ENCODE results near the gene MYZAP. TPM values are rescaled to one million over a fixed set of nuclear protein-coding genes. Genes with fewer than 3 reads are reported as not detected.
A peak's percentile ranks its signal among the peaks of the same experiment; 100 is the strongest.

Gene MYZAP
- total RNA-seq, 1 experiment from 2014 or later: 0.63 TPM

DNA sequence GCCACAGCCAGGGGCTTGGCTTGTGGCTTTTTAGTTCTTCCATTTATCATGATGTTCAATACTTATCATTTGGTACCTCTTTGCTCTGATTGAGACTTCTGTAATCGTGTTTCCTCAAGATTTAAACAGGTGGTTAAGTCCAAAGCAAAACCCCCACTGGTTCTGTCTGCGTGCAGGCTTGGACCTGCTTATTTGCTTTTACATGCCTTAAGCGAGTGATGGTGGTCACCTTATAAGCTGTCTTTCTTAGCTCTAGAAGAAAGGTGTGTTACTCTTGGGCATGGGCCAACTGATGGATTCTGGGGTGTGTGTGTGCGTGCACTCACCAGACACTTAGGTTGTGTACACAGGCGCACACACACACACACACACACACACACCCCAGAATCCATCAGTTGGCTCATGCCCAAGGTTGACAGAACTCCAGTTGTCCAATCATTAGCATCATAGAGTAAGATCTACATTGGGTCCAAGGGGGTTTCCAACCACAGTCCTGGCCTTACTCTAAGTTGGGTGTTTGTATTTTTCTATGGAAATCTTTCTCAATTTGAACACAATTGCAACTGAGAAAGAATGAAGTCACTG is 1.2 kb downstream of the MYZAP start:
- no peak overlapping the region for H2BK15ac ChIP-seq (ENCODE audit: low read depth, low read length)
- Mint-ChIP-seq H3K27ac (no peak overlapping the region; a peak in 1 of 7 replicates), H3K27me3 (ENCODE audit: low read depth) (peaks cover 53% of the 10 kb centered on the region), H3K36me3 (ENCODE audit: insufficient read depth in 1 of 3, low read depth in 3 of 3) (no peaks in the 10 kb centered on the region), H3K4me3 (peak overlapping the region; percentile 53 to 69), H3K9me3 (no peaks in the 10 kb centered on the region), H3K4me1 (peaks cover 10 to 12% of the 10 kb centered on the region in 2 experiments)
- H3K23me2 ChIP-seq (ENCODE audit: insufficient read length, low read depth, low read length, poor library complexity, severe bottlenecking): peaks cover 3% of the 10 kb centered on the region
- H3K79me2 ChIP-seq (ENCODE audit: insufficient read depth, low read length): no peaks in the 10 kb centered on the region
- no peaks in the 10 kb centered on the region for H4K20me1 ChIP-seq (ENCODE audit: control insufficient read depth, insufficient read depth, insufficient read length)
- no peak overlapping the region for H2BK5ac ChIP-seq (ENCODE audit: insufficient read length, low read length)
- no peak overlapping the region for H3K23ac ChIP-seq (ENCODE audit: insufficient read length, low read depth, low read length)
- no peak overlapping the region for H2AK5ac ChIP-seq (ENCODE audit: insufficient read length, low read length)
- no peak overlapping the region for H3K14ac ChIP-seq (ENCODE audit: insufficient read depth, low read length)
- no peaks in the 10 kb centered on the region for H3K9me3 ChIP-seq (ENCODE audit: control insufficient read depth, low read depth, low read length)
- H3K4me2 ChIP-seq (ENCODE audit: insufficient read depth, insufficient read length, low read length): no peak overlapping the region
- TF ChIP-seq, protein P1, sequence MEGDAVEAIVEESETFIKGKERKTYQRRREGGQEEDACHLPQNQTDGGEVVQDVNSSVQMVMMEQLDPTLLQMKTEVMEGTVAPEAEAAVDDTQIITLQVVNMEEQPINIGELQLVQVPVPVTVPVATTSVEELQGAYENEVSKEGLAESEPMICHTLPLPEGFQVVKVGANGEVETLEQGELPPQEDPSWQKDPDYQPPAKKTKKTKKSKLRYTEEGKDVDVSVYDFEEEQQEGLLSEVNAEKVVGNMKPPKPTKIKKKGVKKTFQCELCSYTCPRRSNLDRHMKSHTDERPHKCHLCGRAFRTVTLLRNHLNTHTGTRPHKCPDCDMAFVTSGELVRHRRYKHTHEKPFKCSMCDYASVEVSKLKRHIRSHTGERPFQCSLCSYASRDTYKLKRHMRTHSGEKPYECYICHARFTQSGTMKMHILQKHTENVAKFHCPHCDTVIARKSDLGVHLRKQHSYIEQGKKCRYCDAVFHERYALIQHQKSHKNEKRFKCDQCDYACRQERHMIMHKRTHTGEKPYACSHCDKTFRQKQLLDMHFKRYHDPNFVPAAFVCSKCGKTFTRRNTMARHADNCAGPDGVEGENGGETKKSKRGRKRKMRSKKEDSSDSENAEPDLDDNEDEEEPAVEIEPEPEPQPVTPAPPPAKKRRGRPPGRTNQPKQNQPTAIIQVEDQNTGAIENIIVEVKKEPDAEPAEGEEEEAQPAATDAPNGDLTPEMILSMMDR (conservative IDR thresholded peaks at IDR 0.05): no peak
- no peaks in the 10 kb centered on the region for H3K79me1 ChIP-seq (ENCODE audit: insufficient read depth, low read depth, low read length, poor library complexity, severe bottlenecking)
- no CpG with 5 or more reads among the region's 5 CpGs for WGBS (ENCODE audit: extremely low coverage, insufficient read length, low lambda C conversion rate)
- H2AFZ ChIP-seq (ENCODE audit: low read length): no peak overlapping the region
- no peak overlapping the region for H3K9ac ChIP-seq (ENCODE audit: extremely low read depth, insufficient read length, low read length)
- H3K56ac ChIP-seq (ENCODE audit: insufficient read length, low read depth, low read length): no peak overlapping the region
- no peak overlapping the region for H2BK120ac ChIP-seq (ENCODE audit: low read depth, low read length, poor library complexity, severe bottlenecking)
- H4K91ac ChIP-seq (ENCODE audit: insufficient read length, low read depth, low read length): no peak overlapping the region
- H2BK20ac ChIP-seq (ENCODE audit: low read depth, low read length, poor library complexity, severe bottlenecking): no peak overlapping the region
- DNase-seq: no peak
- H3K27ac ChIP-seq (ENCODE audit: insufficient read length, low read depth, low read length): no peak overlapping the region
- H3K4ac ChIP-seq (ENCODE audit: low read depth, low read length): no peak overlapping the region
- H2BK12ac ChIP-seq (ENCODE audit: insufficient read length, low read depth, low read length): no peak overlapping the region
- no peak overlapping the region for H3T11ph ChIP-seq (ENCODE audit: low read length)
- H3K18ac ChIP-seq (ENCODE audit: insufficient read length, low read depth, low read length): no peak overlapping the region
- no peak overlapping the region for H4K8ac ChIP-seq (replicated peaks; ENCODE audit: insufficient read length, low read depth, low read length)
- H3K27me3 ChIP-seq (ENCODE audit: insufficient read depth, low read length): no peaks in the 10 kb centered on the region
- no peak overlapping the region for H4K5ac ChIP-seq (ENCODE audit: insufficient read length, low read depth, low read length)
- H3K4me1 ChIP-seq (ENCODE audit: insufficient read depth, low read length): no peaks in the 10 kb centered on the region
